ENCODE data around the gene PELO. TPM values are rescaled to one million over a fixed set of nuclear protein-coding genes. Genes with fewer than 3 reads are reported as not detected.
"Not testable (repeated sequence)": the region's sequence is repeated elsewhere in the genome, so short reads cannot be mapped to it uniquely, and the experiment has no call there.

PELO gene
- total and polyA plus RNA-seq, 9 of the 15 experiments (the other 6 are each of a cell fraction or from before 2014, with no cell fraction given): 5.8 to 14.6 (median 9.6) TPM

GRCh38 chr5:52818360-52818759 lies 30.6 kb downstream of the PELO start:
- Histone ChIP-seq H3K27ac (ENCODE audit: extremely low read depth, low read depth, low read length) (no peak overlapping the region), H3K36me3 (ENCODE audit: control insufficient read depth, insufficient read depth, low read length) (no peaks in the 10 kb centered on the region), H3K9ac (ENCODE audit: insufficient read depth in 1 of 2, low read depth in 2 of 2, low read length in 2 of 2) (no peak overlapping the region), H2AFZ (ENCODE audit: low read depth, low read length) (no peak overlapping the region), H3K9me3 (replicated peaks; ENCODE audit: control insufficient read depth, insufficient read depth, low read depth, low read length) (no peaks in the 10 kb centered on the region), H3K4me1 (replicated peaks in 1 of 2; ENCODE audit: control insufficient read depth in 2 of 2, insufficient read depth in 2 of 2, low read length in 2 of 2) (no peaks in the 10 kb centered on the region), H3K4me2 (ENCODE audit: insufficient read depth, low read length) (no peak overlapping the region), H3K9me1 (ENCODE audit: control insufficient read depth, insufficient read depth, low read length) (no peaks in the 10 kb centered on the region), H3K79me2 (ENCODE audit: control insufficient read depth, insufficient read depth, low read length) (no peaks in the 10 kb centered on the region), H3K27me3 (ENCODE audit: control insufficient read depth in 2 of 2, insufficient read depth in 2 of 2, low read length in 2 of 2) (no peaks in the 10 kb centered on the region; a peak in 1 of 5 replicates), H4K20me1 (replicated peaks; ENCODE audit: control insufficient read depth, insufficient read depth, low read length) (no peaks in the 10 kb centered on the region), H3K4me3 (no peak overlapping the region)
- FAIRE-seq (no peak), ATAC-seq (no peak), DNase-seq (ENCODE audit: extremely low read depth in 1 of 4, low spot score in 3 of 4) (no peak)
- 0% methylated on average over 1 of the region's 1 CpG for WGBS (ENCODE audit: insufficient coverage, low coverage, missing lambda C conversion rate)
- no TSS peak for BruUV-seq (replicated peaks)
- intact Hi-C loops (cut with micrococcal nuclease) (no loop called here), in situ Hi-C loops (cut with MboI) (no loop called here)
- ChIA-PET POLR2A (no interaction called here), CTCF (ENCODE audit: low intra/inter-chr PET ratio) (no interaction called here)
- TF ChIP-seq ZBED1 (IDR thresholded peaks at IDR 0.05) (no peak), SIRT6 (IDR thresholded peaks at IDR 0.05; ENCODE audit: low read depth, low read length) (no peak), BRD9 (IDR thresholded peaks at IDR 0.05; ENCODE audit: low read depth, partially characterized antibody) (no peak), RNF219 (CRISPR knock-in tag; IDR thresholded peaks at IDR 0.05) (no peak), CLOCK (CRISPR knock-in tag; IDR thresholded peaks at IDR 0.05; ENCODE audit: borderline replicate concordance) (no peak), CBX5 (IDR thresholded peaks at IDR 0.05; ENCODE audit: borderline replicate concordance, low read depth) (no peak)

- H3K27ac ChIP-seq (ENCODE audit: extremely low read depth, low read depth, low read length); H3K27me3 ChIP-seq (ENCODE audit: control insufficient read depth in 2 of 2, insufficient read depth in 2 of 2, low read length in 2 of 2); H3K4me2 ChIP-seq (ENCODE audit: insufficient read depth, low read length); DNase-seq (ENCODE audit: extremely low read depth in 1 of 4, low spot score in 3 of 4); H3K36me3 ChIP-seq (ENCODE audit: control insufficient read depth, insufficient read depth, low read length); CTCF ChIA-PET (ENCODE audit: low intra/inter-chr PET ratio); H4K20me1 ChIP-seq (replicated peaks; ENCODE audit: control insufficient read depth, insufficient read depth, low read length); H3K79me2 ChIP-seq (ENCODE audit: control insufficient read depth, insufficient read depth, low read length); H3K4me3 ChIP-seq; H2AFZ ChIP-seq (ENCODE audit: low read depth, low read length); intact Hi-C loops (cut with micrococcal nuclease); FAIRE-seq; in situ Hi-C loops (cut with MboI); H3K9ac ChIP-seq (ENCODE audit: insufficient read depth in 1 of 2, low read depth in 2 of 2, low read length in 2 of 2); H3K9me3 ChIP-seq (replicated peaks; ENCODE audit: control insufficient read depth, insufficient read depth, low read depth, low read length); H3K9me1 ChIP-seq (ENCODE audit: control insufficient read depth, insufficient read depth, low read length); H3K4me1 ChIP-seq (replicated peaks in 1 of 2; ENCODE audit: control insufficient read depth in 2 of 2, insufficient read depth in 2 of 2, low read length in 2 of 2); BruUV-seq (replicated peaks); POLR2A ChIA-PET; ATAC-seq: not testable (repeated sequence)
- WGBS (ENCODE audit: insufficient coverage, low coverage, missing lambda C conversion rate): 4% methylated on average over 3 of the region's 3 CpGs
These were observed 31.1 kb downstream of the PELO start for GRCh38 chr5:52818807-52819206.
